Stomach (tissue), 9 donors: Measurements from ENCODE around the gene ZFAND6. TPM values are rescaled to one million over a fixed set of nuclear protein-coding genes. Genes with fewer than 3 reads are reported as not detected.

Experiments used
- DNase-seq, 2 donors: peaks; one replicate each; pipeline versions ENCODE4 v3.0.0 to v3.0.0-alpha.2; 2013 to 2019
- H3K27ac ChIP-seq, 5 donors: fragments of 200-600 bp in 4 of 5; sonication (generic) in 4 of 5; one replicate each; pipeline ENCODE4 v1.5.1; 2013 to 2019; ENCODE audit warnings: mild to moderate bottlenecking in 1 of 5, moderate library complexity in 1 of 5
- H3K27me3 ChIP-seq, 3 donors: fragments of 200-600 bp; sonication (generic); one replicate each; pipeline ENCODE4 v1.5.1; 2017 to 2019; ENCODE audit warnings: mixed run types in 1 of 3
- H3K36me3 ChIP-seq, 4 donors: fragments of 200-600 bp; sonication (generic); 1 replicate in 3 of 4; 2 replicates in 1 of 4; pipeline ENCODE4 v1.5.1; 2016 to 2019
- H3K4me1 ChIP-seq, 4 donors: fragments of 200-600 bp; sonication (generic); one replicate each; pipeline ENCODE4 v1.5.1; 2016 to 2019
- H3K4me3 ChIP-seq, 4 donors: fragments of 200-600 bp; sonication (generic) in 3 of 4; one replicate each; pipeline ENCODE4 v1.5.1; 2016 to 2019; ENCODE audit warnings: mild to moderate bottlenecking in 1 of 4
- H3K9me3 ChIP-seq, 4 donors: fragments of 200-600 bp; sonication (generic); one replicate each; pipeline ENCODE4 v1.5.1; 2016 to 2019
- CTCF ChIP-seq, 7 experiments: fragments of 450-650 bp in 4 of 7; fragments of 200-600 bp in 3 of 7; sonication (generic) in 3 of 7; IDR thresholded peaks; one replicate each; pipeline ENCODE4 v1.5.1; 2016 to 2019; ENCODE audit warnings: antibody characterized with exemption in 7 of 7, control low read depth in 2 of 7, mild to moderate bottlenecking in 1 of 7
- EP300 ChIP-seq: sonication (generic); formaldehyde crosslinking; IDR thresholded peaks from one replicate; pipeline ENCODE4 v1.6.1; 2017; ENCODE audit warnings: antibody characterized with exemption
- POLR2A ChIP-seq, 4 donors: fragments of 450-650 bp; IDR thresholded peaks; one replicate each; pipeline ENCODE4 v1.6.1; 2016; ENCODE audit warnings: antibody characterized with exemption in 4 of 4, control low read depth in 2 of 4, mild to moderate bottlenecking in 1 of 4, moderate library complexity in 1 of 4
- POLR2AphosphoS5 ChIP-seq, 3 donors: sonication (generic); formaldehyde crosslinking; IDR thresholded peaks; one replicate each; pipeline ENCODE4 v1.6.1; 2016; ENCODE audit warnings: antibody characterized with exemption in 3 of 3
- WGBS, 5 donors: extraction: QIAGEN DNeasy Blood & Tissue Kit in 3 of 5; methylation state at CpG; one replicate each; pipeline versions ENCODE4 v1.1.5 to v1.1.7; 2013 to 2018; 5-methylcytosine and 5-hydroxymethylcytosine counted together
- intact Hi-C: fragments of 100-400 bp; cut with DNase I; formaldehyde crosslinking; loops from one replicate; pipeline ENCODE4 v1.15.1; 2023; ENCODE audit warnings: low total_unique reads
- polyA plus RNA-seq, 3 donors: library from polyadenylated mRNA; stranded (reverse); fragments of 200-250 nt; gene quantifications; one replicate each; pipeline ENCODE4 v1.2.3, GENCODE V29; 2013
- total RNA-seq, 5 donors: library from RNA; depleted of rRNA; stranded (reverse); fragments of >200 nt; gene quantifications; one replicate each; pipeline versions ENCODE4 v1.1.0 to v1.2.3, GENCODE V29; 2014 to 2016
- donor health status: healthy with polysubstance abuse.
- donor health status: Bipolar disorder and iron deficiency.
- donor health status: healthy.

ZFAND6 gene
- total and polyA plus RNA-seq, 8 donors, result 12.2 to 271 (median 66.4) TPM

GRCh38 chr15:80174017-80174746, 114.7 kb downstream of the ZFAND6 start:
- intact Hi-C loops, result no loop called here
- H3K4me3 ChIP-seq, result no peak overlapping the region
- H3K4me1 ChIP-seq, result peaks cover 0 to 23% (median 10%) of the 10 kb centered on the region in 4 donors
- TF ChIP-seq POLR2A (IDR thresholded peaks at IDR 0.05) (no peak), POLR2AphosphoS5 (IDR thresholded peaks at IDR 0.05) (peak in 1 of 3 donors; percentile 26), EP300 (no peak), CTCF (IDR thresholded peaks at IDR 0.05) (no peak)
- peaks cover 0 to 74% (median 25%) of the 10 kb centered on the region in 4 donors for H3K36me3 ChIP-seq
- DNase-seq, result no peak
- no peaks in the 10 kb centered on the region for H3K27me3 ChIP-seq
- peak overlapping the region in 3 of 5 donors; percentile 28 to 58 (median 50) for H3K27ac ChIP-seq
- WGBS, 5 donors, result 76 to 87% (median 81%) methylated on average over 11 of the region's 11 CpGs
- H3K9me3 ChIP-seq, result no peaks in the 10 kb centered on the region

GRCh38 chr15:80175436-80175835, 116.0 kb downstream of the ZFAND6 start:
- WGBS, 5 donors, result 95 to 98% (median 96%) methylated on average over 5 to 9 of the region's 9 CpGs
- no peaks in the 10 kb centered on the region for H3K9me3 ChIP-seq
- no peak for DNase-seq
- intact Hi-C loops, result no loop called here
- peaks cover 0 to 74% (median 27%) of the 10 kb centered on the region in 4 donors for H3K36me3 ChIP-seq
- H3K27me3 ChIP-seq, result no peaks in the 10 kb centered on the region
- H3K4me1 ChIP-seq, result peaks cover 4 to 31% (median 13%) of the 10 kb centered on the region in 4 donors
- no peak overlapping the region for H3K4me3 ChIP-seq
- no peak for TF ChIP-seq CTCF (IDR thresholded peaks at IDR 0.05)
- no peak for TF ChIP-seq EP300
- no peak for TF ChIP-seq POLR2AphosphoS5 (IDR thresholded peaks at IDR 0.05)
- no peak for TF ChIP-seq POLR2A (IDR thresholded peaks at IDR 0.05)
- H3K27ac ChIP-seq, result no peak overlapping the region

- no peak overlapping the region for H3K4me3 ChIP-seq
- no peak for TF ChIP-seq POLR2AphosphoS5 (IDR thresholded peaks at IDR 0.05)
- no peak for TF ChIP-seq POLR2A (IDR thresholded peaks at IDR 0.05)
- H3K27ac ChIP-seq, result no peak overlapping the region
- H3K27me3 ChIP-seq, result no peaks in the 10 kb centered on the region
- DNase-seq, result peak in 1 of 2 donors; percentile 64
- intact Hi-C loops, result no loop called here
- H3K4me1 ChIP-seq, result peaks cover 4 to 31% (median 13%) of the 10 kb centered on the region in 4 donors
- no peaks in the 10 kb centered on the region for H3K9me3 ChIP-seq
- 36 to 63% (median 59%) methylated on average over 6 of the region's 6 CpGs for WGBS, 5 donors
- H3K36me3 ChIP-seq, result peaks cover 0 to 80% (median 37%) of the 10 kb centered on the region in 4 donors
These were observed 117.0 kb downstream of the ZFAND6 start for GRCh38 chr15:80176443-80176842.

GRCh38 chr15:80177156-80177555, 117.7 kb downstream of the ZFAND6 start:
- Histone ChIP-seq H3K9me3 (no peaks in the 10 kb centered on the region), H3K36me3 (peaks cover 2 to 81% (median 44%) of the 10 kb centered on the region in 4 donors), H3K4me3 (no peak overlapping the region), H3K4me1 (peaks cover 4 to 31% (median 13%) of the 10 kb centered on the region in 4 donors), H3K27me3 (no peaks in the 10 kb centered on the region), H3K27ac (no peak overlapping the region)
- no peak for TF ChIP-seq EP300
- TF ChIP-seq POLR2A (IDR thresholded peaks at IDR 0.05), result no peak
- TF ChIP-seq CTCF (IDR thresholded peaks at IDR 0.05), result no peak
- TF ChIP-seq POLR2AphosphoS5 (IDR thresholded peaks at IDR 0.05), result no peak
- DNase-seq, result no peak
- 81 to 93% (median 90%) methylated on average over 2 of the region's 2 CpGs for WGBS, 5 donors
- intact Hi-C loops, result no loop called here
